WTC11 (cell line): ENCODE data around the gene FOXRED2. TPM values are rescaled to one million over a fixed set of nuclear protein-coding genes. Genes with fewer than 3 reads are reported as not detected.

Experiments used
- ATAC-seq: fragments of 200-7000 bp; cut with Tn5 transposase; 2 replicates; pipeline ENCODE4 v1.10.0; 2021; ENCODE audit warnings: mild to moderate bottlenecking, moderate library complexity
- CTCF ChIA-PET: fragments of 300-600 bp; sonication (Branson Sonifier 250); formaldehyde crosslinking; loops from one replicate; lab custom pipeline; 2021; ENCODE audit warnings: antibody characterized with exemption; lab: Charles Lee
- POLR2A ChIA-PET: fragments of 350-600 bp; sonication (Branson Sonifier 250); formaldehyde crosslinking; loops from one replicate; lab custom pipeline; 2021; ENCODE audit warnings: antibody characterized with exemption; lab: Charles Lee
- DNase-seq: peaks from one replicate; pipeline ENCODE4 v3.0.0; 2021; ENCODE audit warnings: low spot score
- H3K27ac Mint-ChIP-seq: 2 replicates; pipeline ENCODE4 v1.8.0; 2021; ENCODE audit warnings: mixed read lengths
- H3K27me3 Mint-ChIP-seq: 2 replicates; pipeline ENCODE4 v1.8.0; 2021; ENCODE audit warnings: low read depth, mild to moderate bottlenecking, moderate library complexity, mixed read lengths
- H3K36me3 Mint-ChIP-seq: 2 replicates; pipeline ENCODE4 v1.8.0; 2021; ENCODE audit warnings: mixed read lengths
- H3K4me1 Mint-ChIP-seq: 2 replicates; pipeline ENCODE4 v1.8.0; 2022; ENCODE audit warnings: mixed read lengths
- H3K4me3 Mint-ChIP-seq: 2 replicates; pipeline ENCODE4 v1.8.0; 2021; ENCODE audit warnings: mild to moderate bottlenecking, moderate library complexity, mixed read lengths
- H3K9me3 Mint-ChIP-seq: 2 replicates; pipeline ENCODE4 v1.8.0; 2021; ENCODE audit warnings: mixed read lengths
- ATF1 ChIP-seq: sonication (generic); formaldehyde crosslinking; IDR thresholded peaks from 2 replicates; pipeline ENCODE4 v1.8.1; 2023; ENCODE audit warnings: mild to moderate bottlenecking, moderate library complexity, missing genetic modification reagents
- CBFB ChIP-seq: sonication (generic); formaldehyde crosslinking; IDR thresholded peaks from 2 replicates; pipeline ENCODE4 v1.8.1; 2022; ENCODE audit warnings: mild to moderate bottlenecking, low read depth, missing genetic modification reagents
- CREM ChIP-seq: sonication (generic); formaldehyde crosslinking; IDR thresholded peaks from 2 replicates; pipeline ENCODE4 v1.8.1; 2022; ENCODE audit warnings: mild to moderate bottlenecking, missing genetic modification reagents, moderate library complexity
- ETV6 ChIP-seq: sonication (generic); formaldehyde crosslinking; IDR thresholded peaks from 2 replicates; pipeline ENCODE4 v1.8.1; 2022; ENCODE audit warnings: mild to moderate bottlenecking, missing genetic modification reagents
- FOXK1 ChIP-seq: sonication (generic); formaldehyde crosslinking; IDR thresholded peaks from 2 replicates; pipeline ENCODE4 v1.8.0; 2022; ENCODE audit warnings: mild to moderate bottlenecking, moderate library complexity, missing genetic modification reagents
- IRF2 ChIP-seq: sonication (generic); formaldehyde crosslinking; IDR thresholded peaks from 2 replicates; pipeline ENCODE4 v1.8.0; 2022; ENCODE audit warnings: low read depth, missing genetic modification reagents, borderline replicate concordance
- MXD4 ChIP-seq: fragments of 250-450 bp; sonication (Bioruptor Pico); IDR thresholded peaks from 2 replicates; pipeline ENCODE4 v1.8.0; 2021; ENCODE audit warnings: mild to moderate bottlenecking, moderate library complexity, borderline replicate concordance
- NR2C2 ChIP-seq: sonication (generic); formaldehyde crosslinking; IDR thresholded peaks from 2 replicates; pipeline ENCODE4 v1.8.0; 2022; ENCODE audit warnings: mild to moderate bottlenecking, missing genetic modification reagents
- SOX15 ChIP-seq: fragments of 250-450 bp; sonication (Bioruptor Pico); IDR thresholded peaks from 2 replicates; pipeline ENCODE4 v1.9.0; 2021; ENCODE audit warnings: mild to moderate bottlenecking
- ZNF396 ChIP-seq: fragments of 250-450 bp; sonication (Bioruptor Pico); IDR thresholded peaks from 2 replicates; pipeline ENCODE4 v1.8.0; 2021; ENCODE audit warnings: mild to moderate bottlenecking, moderate library complexity, borderline replicate concordance
- ZNF423 ChIP-seq: fragments of 250-450 bp; sonication (Bioruptor Pico); IDR thresholded peaks from 2 replicates; pipeline ENCODE4 v2.1.2; 2022; ENCODE audit warnings: mild to moderate bottlenecking, moderate library complexity
- total RNA-seq: library from RNA; stranded (reverse); gene quantifications from 3 replicates; pipeline ENCODE4 v1.2.3, GENCODE V29; 2021
- TF ChIP-seq, protein P1 (sequence below): sonication (generic); formaldehyde crosslinking; conservative IDR thresholded peaks from 2 replicates; pipeline ENCODE4 v1.8.1; 2022; ENCODE audit warnings: mild to moderate bottlenecking, missing genetic modification reagents
- TF ChIP-seq, protein P2 (sequence below): sonication (generic); formaldehyde crosslinking; IDR thresholded peaks from 2 replicates; pipeline ENCODE4 v1.8.0; 2022; ENCODE audit warnings: mild to moderate bottlenecking, missing genetic modification reagents
- TF ChIP-seq, protein P3 (sequence below): sonication (generic); formaldehyde crosslinking; IDR thresholded peaks from 2 replicates; pipeline ENCODE4 v1.8.0; 2022; ENCODE audit warnings: mild to moderate bottlenecking, missing genetic modification reagents
- TF ChIP-seq, protein P4 (sequence below): sonication (generic); formaldehyde crosslinking; IDR thresholded peaks from 2 replicates; pipeline ENCODE4 v1.8.1; 2023; ENCODE audit warnings: mild to moderate bottlenecking, missing genetic modification reagents, moderate library complexity
- TF ChIP-seq, protein P5 (sequence below): sonication (generic); formaldehyde crosslinking; IDR thresholded peaks from 2 replicates; pipeline ENCODE4 v1.8.1; 2023; ENCODE audit warnings: mild to moderate bottlenecking, moderate library complexity, missing genetic modification reagents
- TF ChIP-seq, protein P6 (sequence below): sonication (generic); formaldehyde crosslinking; IDR thresholded peaks from 2 replicates; pipeline ENCODE4 v1.8.0; 2022; ENCODE audit warnings: mild to moderate bottlenecking, missing genetic modification reagents

FOXRED2 gene
- total RNA-seq, 1 experiment from 2014 or later: 20.1 TPM

DNA sequence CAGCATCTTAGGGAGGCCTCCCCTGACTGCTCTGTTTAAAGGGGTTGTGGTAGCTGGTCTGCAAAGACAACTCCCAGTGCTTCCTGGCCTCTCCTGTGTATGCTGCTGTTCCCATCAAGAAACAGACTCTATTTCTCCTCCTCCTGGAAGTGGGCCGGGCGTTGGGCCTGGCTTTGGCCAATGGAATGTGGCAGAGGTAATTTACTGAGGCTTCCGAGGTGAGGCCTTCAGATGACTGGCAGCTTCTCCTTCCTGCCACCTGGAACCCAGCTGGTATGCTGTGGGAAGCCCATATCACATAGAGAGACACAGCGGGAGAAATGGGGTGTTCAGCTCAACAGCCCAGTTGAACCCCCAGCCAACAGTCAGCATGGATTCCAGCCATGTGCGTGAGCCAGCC is 47.3 kb upstream of the FOXRED2 start:
- ATAC-seq (peak; percentile 91), DNase-seq (peak; percentile 40)
- TF ChIP-seq NR2C2 (CRISPR knock-in tag): no peak
- TF ChIP-seq ZNF396: no peak
- TF ChIP-seq, protein P1, sequence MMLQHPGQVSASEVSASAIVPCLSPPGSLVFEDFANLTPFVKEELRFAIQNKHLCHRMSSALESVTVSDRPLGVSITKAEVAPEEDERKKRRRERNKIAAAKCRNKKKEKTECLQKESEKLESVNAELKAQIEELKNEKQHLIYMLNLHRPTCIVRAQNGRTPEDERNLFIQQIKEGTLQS (CRISPR knock-in tag): no peak
- TF ChIP-seq CBFB (CRISPR knock-in tag): no peak
- no peak for TF ChIP-seq MXD4
- TF ChIP-seq, protein P2, sequence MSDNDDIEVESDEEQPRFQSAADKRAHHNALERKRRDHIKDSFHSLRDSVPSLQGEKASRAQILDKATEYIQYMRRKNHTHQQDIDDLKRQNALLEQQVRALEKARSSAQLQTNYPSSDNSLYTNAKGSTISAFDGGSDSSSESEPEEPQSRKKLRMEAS (CRISPR knock-in tag): no peak
- TF ChIP-seq, protein P3, sequence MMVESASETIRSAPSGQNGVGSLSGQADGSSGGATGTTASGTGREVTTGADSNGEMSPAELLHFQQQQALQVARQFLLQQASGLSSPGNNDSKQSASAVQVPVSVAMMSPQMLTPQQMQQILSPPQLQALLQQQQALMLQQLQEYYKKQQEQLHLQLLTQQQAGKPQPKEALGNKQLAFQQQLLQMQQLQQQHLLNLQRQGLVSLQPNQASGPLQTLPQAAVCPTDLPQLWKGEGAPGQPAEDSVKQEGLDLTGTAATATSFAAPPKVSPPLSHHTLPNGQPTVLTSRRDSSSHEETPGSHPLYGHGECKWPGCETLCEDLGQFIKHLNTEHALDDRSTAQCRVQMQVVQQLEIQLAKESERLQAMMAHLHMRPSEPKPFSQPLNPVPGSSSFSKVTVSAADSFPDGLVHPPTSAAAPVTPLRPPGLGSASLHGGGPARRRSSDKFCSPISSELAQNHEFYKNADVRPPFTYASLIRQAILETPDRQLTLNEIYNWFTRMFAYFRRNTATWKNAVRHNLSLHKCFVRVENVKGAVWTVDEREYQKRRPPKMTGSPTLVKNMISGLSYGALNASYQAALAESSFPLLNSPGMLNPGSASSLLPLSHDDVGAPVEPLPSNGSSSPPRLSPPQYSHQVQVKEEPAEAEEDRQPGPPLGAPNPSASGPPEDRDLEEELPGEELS (CRISPR knock-in tag): no peak
- TF ChIP-seq, protein P4, sequence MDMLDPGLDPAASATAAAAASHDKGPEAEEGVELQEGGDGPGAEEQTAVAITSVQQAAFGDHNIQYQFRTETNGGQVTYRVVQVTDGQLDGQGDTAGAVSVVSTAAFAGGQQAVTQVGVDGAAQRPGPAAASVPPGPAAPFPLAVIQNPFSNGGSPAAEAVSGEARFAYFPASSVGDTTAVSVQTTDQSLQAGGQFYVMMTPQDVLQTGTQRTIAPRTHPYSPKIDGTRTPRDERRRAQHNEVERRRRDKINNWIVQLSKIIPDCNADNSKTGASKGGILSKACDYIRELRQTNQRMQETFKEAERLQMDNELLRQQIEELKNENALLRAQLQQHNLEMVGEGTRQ (CRISPR knock-in tag): no peak
- no peak for TF ChIP-seq CREM
- TF ChIP-seq SOX15 (CRISPR knock-in tag): no peak
- TF ChIP-seq, protein P5, sequence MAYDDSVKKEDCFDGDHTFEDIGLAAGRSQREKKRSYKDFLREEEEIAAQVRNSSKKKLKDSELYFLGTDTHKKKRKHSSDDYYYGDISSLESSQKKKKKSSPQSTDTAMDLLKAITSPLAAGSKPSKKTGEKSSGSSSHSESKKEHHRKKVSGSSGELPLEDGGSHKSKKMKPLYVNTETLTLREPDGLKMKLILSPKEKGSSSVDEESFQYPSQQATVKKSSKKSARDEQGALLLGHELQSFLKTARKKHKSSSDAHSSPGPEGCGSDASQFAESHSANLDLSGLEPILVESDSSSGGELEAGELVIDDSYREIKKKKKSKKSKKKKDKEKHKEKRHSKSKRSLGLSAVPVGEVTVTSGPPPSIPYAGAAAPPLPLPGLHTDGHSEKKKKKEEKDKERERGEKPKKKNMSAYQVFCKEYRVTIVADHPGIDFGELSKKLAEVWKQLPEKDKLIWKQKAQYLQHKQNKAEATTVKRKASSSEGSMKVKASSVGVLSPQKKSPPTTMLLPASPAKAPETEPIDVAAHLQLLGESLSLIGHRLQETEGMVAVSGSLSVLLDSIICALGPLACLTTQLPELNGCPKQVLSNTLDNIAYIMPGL (CRISPR knock-in tag): no peak
- no peak for TF ChIP-seq ETV6 (CRISPR knock-in tag)
- TF ChIP-seq ATF1 (CRISPR knock-in tag): no peak
- TF ChIP-seq IRF2 (CRISPR knock-in tag): no peak
- Mint-ChIP-seq H3K27ac (no peak overlapping the region), H3K4me1 (peaks cover 7% of the 10 kb centered on the region), H3K27me3 (no peaks in the 10 kb centered on the region), H3K9me3 (no peaks in the 10 kb centered on the region), H3K4me3 (no peak overlapping the region), H3K36me3 (no peaks in the 10 kb centered on the region)
- POLR2A ChIA-PET: no interaction called here
- CTCF ChIA-PET: interaction anchor here (0.8 to 2.0 kb wide), 4 partner anchors 9 to 302 kb away, joined by 3 to 12 read pairs (median 7); no protein-coding TSS in a partner anchor

DNA sequence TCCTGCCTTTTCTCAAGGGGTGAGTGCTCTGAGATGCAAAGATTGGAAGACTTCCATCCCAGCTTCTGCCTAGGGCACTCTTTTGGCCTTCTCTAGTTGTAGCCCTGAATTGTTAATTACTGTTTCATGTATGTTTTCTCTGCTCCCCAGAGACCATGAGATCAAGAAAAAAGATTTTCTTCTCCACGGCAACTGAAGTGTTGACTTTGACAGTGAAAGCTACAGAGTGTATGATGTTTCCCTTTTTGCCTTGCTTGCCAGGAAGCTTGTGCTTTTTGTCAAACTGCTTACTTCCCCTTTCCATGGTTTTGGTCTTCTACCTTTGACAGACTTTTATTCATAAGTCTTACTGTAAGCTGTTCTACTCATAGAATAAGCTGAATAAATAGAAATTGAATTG is 45.4 kb upstream of the FOXRED2 start:
- Mint-ChIP-seq H3K27me3 (no peaks in the 10 kb centered on the region), H3K27ac (no peak overlapping the region), H3K9me3 (no peaks in the 10 kb centered on the region), H3K4me3 (no peak overlapping the region), H3K36me3 (no peaks in the 10 kb centered on the region), H3K4me1 (peaks cover 16% of the 10 kb centered on the region)
- POLR2A ChIA-PET: interaction anchor here (0.5 kb wide), 1 partner anchor 31 kb away, joined by 4 read pairs; no protein-coding TSS in a partner anchor
- DNase-seq (no peak), ATAC-seq (no peak)
- CTCF ChIA-PET: interaction anchor here (0.6 to 1.4 kb wide), 5 partner anchors 18 to 304 kb away, joined by 3 to 5 read pairs (median 4); partner anchors contain the start of gene IFT27
- TF ChIP-seq, protein P6, sequence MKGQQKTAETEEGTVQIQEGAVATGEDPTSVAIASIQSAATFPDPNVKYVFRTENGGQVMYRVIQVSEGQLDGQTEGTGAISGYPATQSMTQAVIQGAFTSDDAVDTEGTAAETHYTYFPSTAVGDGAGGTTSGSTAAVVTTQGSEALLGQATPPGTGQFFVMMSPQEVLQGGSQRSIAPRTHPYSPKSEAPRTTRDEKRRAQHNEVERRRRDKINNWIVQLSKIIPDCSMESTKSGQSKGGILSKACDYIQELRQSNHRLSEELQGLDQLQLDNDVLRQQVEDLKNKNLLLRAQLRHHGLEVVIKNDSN (CRISPR knock-in tag): no peak
- TF ChIP-seq ZNF423 (CRISPR knock-in tag) (no peak), FOXK1 (CRISPR knock-in tag) (no peak)
